ENCODE measurements around the gene CCNI.

Gene CCNI

GRCh38 chr4:77075869-77076799 lies at the start of gene CCNI:
Gene CCNI (minus strand): TSS chr4:77075989. CDS start chr4:77066362, 9,627 bp downstream.
- Histone ChIP-seq H3K4me1 (ENCODE audit: low read depth, poor library complexity, severe bottlenecking) (peaks cover 43% of the 10 kb centered on the region), H3K79me2 (ENCODE audit: insufficient read depth, low read depth) (peaks cover 42% of the 10 kb centered on the region)

GRCh38 chr4:77124576-77124975 lies 48.8 kb upstream of the CCNI start:
- TF ChIP-seq CTCF (conservative IDR thresholded peaks at IDR 0.05; ENCODE audit: low read depth, low read length): no peak
- Histone ChIP-seq H3K4me3 (IDR thresholded peaks at IDR 0.05; ENCODE audit: insufficient read depth, low read depth, low read length) (no peak overlapping the region), H3K79me2 (ENCODE audit: insufficient read depth, low read depth) (no peaks in the 10 kb centered on the region), H3K9ac (no peak overlapping the region), H3K27me3 (ENCODE audit: insufficient read depth, low read depth) (no peaks in the 10 kb centered on the region), H2AFZ (ENCODE audit: low read depth) (no peak overlapping the region), H3K36me3 (ENCODE audit: insufficient read depth) (no peaks in the 10 kb centered on the region), H3K4me1 (ENCODE audit: low read depth, poor library complexity, severe bottlenecking) (no peaks in the 10 kb centered on the region), H3K27ac (no peak overlapping the region), H3K4me2 (no peak overlapping the region), H4K20me1 (ENCODE audit: insufficient read depth) (no peaks in the 10 kb centered on the region)

More at GRCh38 chr4:77075869-77076799, at the start of gene CCNI:
- H3K36me3 ChIP-seq (ENCODE audit: insufficient read depth): no peaks in the 10 kb centered on the region
- peak within 1 kb of the TSS; percentile 90 for H3K27ac ChIP-seq
- peak within 1 kb of the TSS; percentile 91 for H3K4me3 ChIP-seq (IDR thresholded peaks at IDR 0.05; ENCODE audit: insufficient read depth, low read depth, low read length)
- H3K4me2 ChIP-seq: peak within 1 kb of the TSS; percentile 68
- no peaks in the 10 kb centered on the region for H3K27me3 ChIP-seq (ENCODE audit: insufficient read depth, low read depth)
- TF ChIP-seq CTCF (conservative IDR thresholded peaks at IDR 0.05; ENCODE audit: low read depth, low read length): no peak
- H2AFZ ChIP-seq (ENCODE audit: low read depth): peak within 1 kb of the TSS; percentile 69
- peak within 1 kb of the TSS; percentile 97 for H3K9ac ChIP-seq
- H4K20me1 ChIP-seq (ENCODE audit: insufficient read depth): peaks cover 36% of the 10 kb centered on the region

GRCh38 chr4:77123411-77123810 lies 47.6 kb upstream of the CCNI start:
- no peak overlapping the region for H3K27ac ChIP-seq
- no peaks in the 10 kb centered on the region for H3K27me3 ChIP-seq (ENCODE audit: insufficient read depth, low read depth)
- H3K36me3 ChIP-seq (ENCODE audit: insufficient read depth): no peaks in the 10 kb centered on the region
- H3K4me3 ChIP-seq (IDR thresholded peaks at IDR 0.05; ENCODE audit: insufficient read depth, low read depth, low read length): no peak overlapping the region
- H2AFZ ChIP-seq (ENCODE audit: low read depth): no peak overlapping the region
- no peaks in the 10 kb centered on the region for H3K79me2 ChIP-seq (ENCODE audit: insufficient read depth, low read depth)
- no peaks in the 10 kb centered on the region for H4K20me1 ChIP-seq (ENCODE audit: insufficient read depth)
- H3K4me2 ChIP-seq: no peak overlapping the region
- no peaks in the 10 kb centered on the region for H3K4me1 ChIP-seq (ENCODE audit: low read depth, poor library complexity, severe bottlenecking)
- TF ChIP-seq CTCF (conservative IDR thresholded peaks at IDR 0.05; ENCODE audit: low read depth, low read length): no peak
- H3K9ac ChIP-seq: no peak overlapping the region

GRCh38 chr4:77122656-77123055 lies 46.9 kb upstream of the CCNI start:
- no peaks in the 10 kb centered on the region for H3K36me3 ChIP-seq (ENCODE audit: insufficient read depth)
- H3K9ac ChIP-seq: no peak overlapping the region
- no peak overlapping the region for H3K27ac ChIP-seq
- no peaks in the 10 kb centered on the region for H3K27me3 ChIP-seq (ENCODE audit: insufficient read depth, low read depth)
- TF ChIP-seq CTCF (conservative IDR thresholded peaks at IDR 0.05; ENCODE audit: low read depth, low read length): no peak
- no peaks in the 10 kb centered on the region for H3K4me1 ChIP-seq (ENCODE audit: low read depth, poor library complexity, severe bottlenecking)
- H2AFZ ChIP-seq (ENCODE audit: low read depth): no peak overlapping the region
- H3K4me2 ChIP-seq: no peak overlapping the region
- no peak overlapping the region for H3K4me3 ChIP-seq (IDR thresholded peaks at IDR 0.05; ENCODE audit: insufficient read depth, low read depth, low read length)
- no peaks in the 10 kb centered on the region for H4K20me1 ChIP-seq (ENCODE audit: insufficient read depth)
- no peaks in the 10 kb centered on the region for H3K79me2 ChIP-seq (ENCODE audit: insufficient read depth, low read depth)
